DOHH2 (cell line): Measurements from ENCODE around the gene COIL.

ENCODE experiments used
- EZH2phosphoT487 ChIP-seq: fragments of 200-600 bp; sonication (generic); IDR thresholded peaks from 2 replicates; pipeline ENCODE4 v1.6.1; 2017; ENCODE audit warnings: borderline replicate concordance, mild to moderate bottlenecking, antibody characterized with exemption, low read length, moderate library complexity, mixed read lengths
- TF ChIP-seq, protein P1 (sequence below): fragments of 200-600 bp; sonication (generic); IDR thresholded peaks from one replicate; pipeline ENCODE4 v1.5.1; 2014; ENCODE audit warnings: antibody characterized with exemption, mild to moderate bottlenecking, low read depth, low read length; ENCODE audit not compliant: poor library complexity, severe bottlenecking

DNA sequence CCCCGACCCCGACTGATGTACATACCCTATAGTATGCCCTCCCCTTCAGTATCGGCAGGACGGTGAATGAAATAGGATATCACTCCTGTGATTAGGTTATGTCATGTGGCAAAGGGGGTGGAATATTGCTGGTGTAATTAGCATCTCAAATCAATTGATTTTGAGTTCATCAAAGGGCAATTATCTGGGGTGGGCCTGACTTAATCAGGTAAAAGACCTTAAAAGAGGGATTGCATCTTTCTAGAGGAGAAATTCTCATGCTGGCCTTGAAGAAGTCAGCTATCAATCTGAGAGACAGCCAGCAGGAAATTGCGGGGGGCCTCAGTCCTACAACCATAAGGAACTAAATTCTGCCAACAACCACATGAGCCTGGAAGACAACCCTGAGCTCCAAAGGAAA is 57.3 kb downstream of the COIL start:
- TF ChIP-seq, protein P1, sequence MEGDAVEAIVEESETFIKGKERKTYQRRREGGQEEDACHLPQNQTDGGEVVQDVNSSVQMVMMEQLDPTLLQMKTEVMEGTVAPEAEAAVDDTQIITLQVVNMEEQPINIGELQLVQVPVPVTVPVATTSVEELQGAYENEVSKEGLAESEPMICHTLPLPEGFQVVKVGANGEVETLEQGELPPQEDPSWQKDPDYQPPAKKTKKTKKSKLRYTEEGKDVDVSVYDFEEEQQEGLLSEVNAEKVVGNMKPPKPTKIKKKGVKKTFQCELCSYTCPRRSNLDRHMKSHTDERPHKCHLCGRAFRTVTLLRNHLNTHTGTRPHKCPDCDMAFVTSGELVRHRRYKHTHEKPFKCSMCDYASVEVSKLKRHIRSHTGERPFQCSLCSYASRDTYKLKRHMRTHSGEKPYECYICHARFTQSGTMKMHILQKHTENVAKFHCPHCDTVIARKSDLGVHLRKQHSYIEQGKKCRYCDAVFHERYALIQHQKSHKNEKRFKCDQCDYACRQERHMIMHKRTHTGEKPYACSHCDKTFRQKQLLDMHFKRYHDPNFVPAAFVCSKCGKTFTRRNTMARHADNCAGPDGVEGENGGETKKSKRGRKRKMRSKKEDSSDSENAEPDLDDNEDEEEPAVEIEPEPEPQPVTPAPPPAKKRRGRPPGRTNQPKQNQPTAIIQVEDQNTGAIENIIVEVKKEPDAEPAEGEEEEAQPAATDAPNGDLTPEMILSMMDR = no peak
- no peak for TF ChIP-seq EZH2phosphoT487
